Activated naive CD8-positive, alpha-beta T cell treated with anti-CD3 and anti-CD28 coated beads, Interleukin-2, amount 10 ng/mL, durations not matched to agents 7 days and 5 days (primary cell): ENCODE results near the gene POLR3C. TPM values are rescaled to one million over a fixed set of nuclear protein-coding genes. Genes with fewer than 3 reads are reported as not detected.
"Not testable (repeated sequence)": the region's sequence is repeated elsewhere in the genome, so short reads cannot be mapped to it uniquely, and the experiment has no call there.

Experiments
- ATAC-seq: fragments of 150-1000 bp; cut with Tn5 transposase; one replicate; pipeline ENCODE4 v1.10.0; 2021; ENCODE audit warnings: low read depth, moderate library complexity
- POLR2A ChIA-PET: fragments of 350-600 bp; sonication (Branson Sonifier 250); formaldehyde crosslinking; loops from one replicate; lab custom pipeline; 2021; ENCODE audit warnings: antibody characterized with exemption; lab: Charles Lee
- DNase-seq: peaks from one replicate; pipeline ENCODE4 v3.0.0; 2021
- H3K27ac Mint-ChIP-seq: one replicate; pipeline ENCODE4 v1.8.0; 2022; ENCODE audit warnings: mild to moderate bottlenecking, mixed read lengths
- H3K27me3 Mint-ChIP-seq: one replicate; pipeline ENCODE4 v1.8.0; 2022; ENCODE audit warnings: mild to moderate bottlenecking, moderate library complexity, mixed read lengths
- H3K36me3 Mint-ChIP-seq: one replicate; pipeline ENCODE4 v1.8.0; 2021; ENCODE audit warnings: mild to moderate bottlenecking, mixed read lengths
- H3K4me1 Mint-ChIP-seq: one replicate; pipeline ENCODE4 v1.8.0; 2021; ENCODE audit warnings: mixed read lengths
- H3K4me3 Mint-ChIP-seq: one replicate; pipeline ENCODE4 v1.8.0; 2022; ENCODE audit warnings: mild to moderate bottlenecking, moderate library complexity, mixed read lengths
- H3K9me3 Mint-ChIP-seq: one replicate; pipeline ENCODE4 v1.8.0; 2021; ENCODE audit warnings: mixed read lengths
- total RNA-seq, 2 experiments: library from RNA; stranded (reverse); gene quantifications; one replicate each; pipeline ENCODE4 v1.2.3, GENCODE V29; 2021

POLR3C gene
- total RNA-seq, 2 experiments from 2014 or later, result 34.6 to 35.1 TPM

DNA sequence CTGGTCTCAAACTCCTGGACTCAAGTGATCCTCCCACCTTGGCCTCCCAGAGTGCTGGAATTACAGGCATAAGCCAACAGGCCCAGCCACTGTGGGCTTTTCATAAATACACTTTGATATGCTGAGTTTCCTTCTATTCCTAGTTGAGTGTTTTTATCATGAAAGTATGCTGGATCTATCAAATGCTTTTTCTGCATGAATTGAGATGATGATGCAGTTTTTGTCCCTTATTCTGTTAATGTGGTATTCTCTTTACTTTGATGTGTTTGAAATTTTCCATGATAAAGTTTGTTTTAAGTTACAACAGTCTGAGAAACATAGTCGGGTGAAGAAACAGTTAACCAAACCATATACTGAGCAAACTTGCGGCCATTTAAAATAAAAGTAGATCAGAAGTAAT, 24.2 kb upstream of the POLR3C start:
- Mint-ChIP-seq H3K27me3 (no peaks in the 10 kb centered on the region), H3K4me3 (no peak overlapping the region), H3K36me3 (peaks cover 51% of the 10 kb centered on the region), H3K4me1 (peaks cover 21% of the 10 kb centered on the region), H3K9me3 (peaks cover 21% of the 10 kb centered on the region), H3K27ac (no peak overlapping the region)
- POLR2A ChIA-PET, result no interaction called here
- ATAC-seq (no peak), DNase-seq (no peak)

GRCh38 chr1:145804235-145805045, 19.6 kb upstream of the POLR3C start:
- H3K9me3 Mint-ChIP-seq, result peaks cover 2% of the 10 kb centered on the region
- DNase-seq, result no peak
- peaks cover 16% of the 10 kb centered on the region for H3K4me1 Mint-ChIP-seq
- peaks cover 27% of the 10 kb centered on the region for H3K36me3 Mint-ChIP-seq
- H3K4me3 Mint-ChIP-seq, result no peak overlapping the region
- no peak for ATAC-seq
- no peak overlapping the region for H3K27ac Mint-ChIP-seq
- H3K27me3 Mint-ChIP-seq, result no peaks in the 10 kb centered on the region
- POLR2A ChIA-PET, result no interaction called here

DNA sequence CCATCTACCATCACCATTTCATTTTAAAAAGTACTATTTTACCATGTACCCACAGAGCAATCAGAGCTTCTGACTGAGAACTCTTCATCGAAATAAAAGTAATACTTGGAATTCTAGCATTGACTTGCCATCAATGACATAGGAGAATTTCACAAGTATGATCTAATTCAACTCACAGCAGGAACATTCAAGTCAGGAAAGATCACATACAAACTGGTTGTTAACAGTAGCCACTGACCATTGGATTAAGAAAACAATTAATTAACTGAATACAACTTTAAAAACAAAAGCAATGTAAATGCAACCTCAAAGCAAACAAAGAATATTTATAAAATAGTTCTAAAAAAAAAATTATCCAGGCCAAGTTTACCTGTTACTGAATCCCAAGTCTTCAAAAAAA, 18.9 kb upstream of the POLR3C start:
- Mint-ChIP-seq H3K36me3 (peaks cover 21% of the 10 kb centered on the region), H3K27me3 (no peaks in the 10 kb centered on the region), H3K4me1 (peaks cover 16% of the 10 kb centered on the region), H3K27ac (no peak overlapping the region), H3K9me3 (no peaks in the 10 kb centered on the region), H3K4me3 (no peak overlapping the region)
- no peak for ATAC-seq
- POLR2A ChIA-PET, result no interaction called here
- no peak for DNase-seq

DNA sequence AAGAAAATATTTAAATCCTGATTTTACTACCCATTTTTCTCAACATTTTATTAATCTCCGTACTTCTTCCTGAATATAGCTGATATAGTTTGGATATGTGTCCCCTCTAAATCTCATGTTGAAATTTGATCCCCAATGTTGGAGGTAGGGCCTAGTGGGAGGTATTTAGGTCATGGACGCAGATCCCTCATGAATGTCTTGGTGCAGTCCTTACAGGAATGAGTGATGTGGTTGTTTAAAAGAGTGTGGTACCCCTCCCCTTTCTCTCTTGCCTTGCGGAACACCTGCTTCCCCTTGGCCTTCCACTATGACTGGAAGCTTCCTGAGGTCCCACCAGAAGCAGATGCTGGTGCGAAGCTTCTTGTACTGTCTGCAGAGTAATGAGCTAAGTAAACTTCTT, 17.6 kb upstream of the POLR3C start:
- no peak for ATAC-seq
- Mint-ChIP-seq H3K36me3 (peaks cover 16% of the 10 kb centered on the region), H3K27me3 (no peaks in the 10 kb centered on the region), H3K27ac (no peak overlapping the region), H3K9me3 (no peaks in the 10 kb centered on the region), H3K4me1 (peaks cover 12% of the 10 kb centered on the region), H3K4me3 (no peak overlapping the region)
- POLR2A ChIA-PET, result no interaction called here
- DNase-seq, result no peak

DNA sequence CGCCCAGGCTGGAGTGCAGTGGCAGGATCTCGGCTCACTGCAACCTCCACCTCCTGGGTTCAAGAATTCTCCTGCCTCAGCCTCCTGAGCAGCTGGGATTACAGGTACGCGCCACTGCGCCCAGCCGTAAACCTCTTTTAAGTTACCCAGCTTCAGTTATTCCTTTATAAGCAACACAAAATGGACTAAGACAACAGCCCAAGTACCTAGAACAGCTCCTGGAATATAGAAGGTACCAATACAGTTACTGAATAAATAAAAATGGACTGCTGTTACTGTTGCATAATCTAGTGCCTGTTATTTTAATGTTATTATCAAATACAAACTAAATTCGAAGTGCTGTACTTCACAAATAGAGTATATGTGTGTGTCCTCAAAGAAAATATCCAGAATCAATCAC, 17.2 kb upstream of the POLR3C start:
- no peaks in the 10 kb centered on the region for H3K27me3 Mint-ChIP-seq
- no peak overlapping the region for H3K4me3 Mint-ChIP-seq
- no peaks in the 10 kb centered on the region for H3K9me3 Mint-ChIP-seq
- peaks cover 14% of the 10 kb centered on the region for H3K36me3 Mint-ChIP-seq
- POLR2A ChIA-PET, result no interaction called here
- ATAC-seq, result no peak
- DNase-seq, result no peak
- peaks cover 10% of the 10 kb centered on the region for H3K4me1 Mint-ChIP-seq
- no peak overlapping the region for H3K27ac Mint-ChIP-seq

GRCh38 chr1:145812977-145813810, 10.8 kb upstream of the POLR3C start:
- H3K4me1 Mint-ChIP-seq, DNase-seq, H3K36me3 Mint-ChIP-seq, H3K4me3 Mint-ChIP-seq, H3K9me3 Mint-ChIP-seq, ATAC-seq, H3K27ac Mint-ChIP-seq, POLR2A ChIA-PET, H3K27me3 Mint-ChIP-seq: not testable (repeated sequence)

DNA sequence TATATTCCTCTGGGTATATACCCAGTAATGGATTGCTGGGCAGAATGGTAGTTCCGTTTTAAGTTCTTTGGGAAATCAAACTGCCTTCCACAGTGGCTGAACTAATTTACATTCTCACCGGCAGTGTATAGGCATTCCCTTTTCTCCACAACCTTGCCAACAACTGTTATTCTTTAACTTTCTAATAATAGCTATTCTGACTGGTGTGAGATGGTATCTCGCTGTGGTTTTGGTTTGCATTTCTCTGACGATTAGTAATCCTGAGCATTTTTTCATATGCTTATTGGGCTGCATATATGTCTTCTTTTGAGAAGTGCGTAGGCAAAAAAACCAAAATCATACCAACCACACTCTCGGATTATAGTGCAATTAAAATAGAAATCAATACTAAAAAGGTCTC, 5.9 kb upstream of the POLR3C start:
- ATAC-seq, H3K27me3 Mint-ChIP-seq, POLR2A ChIA-PET, H3K36me3 Mint-ChIP-seq, H3K4me3 Mint-ChIP-seq, H3K27ac Mint-ChIP-seq, H3K9me3 Mint-ChIP-seq, H3K4me1 Mint-ChIP-seq, DNase-seq: not testable (repeated sequence)

DNA sequence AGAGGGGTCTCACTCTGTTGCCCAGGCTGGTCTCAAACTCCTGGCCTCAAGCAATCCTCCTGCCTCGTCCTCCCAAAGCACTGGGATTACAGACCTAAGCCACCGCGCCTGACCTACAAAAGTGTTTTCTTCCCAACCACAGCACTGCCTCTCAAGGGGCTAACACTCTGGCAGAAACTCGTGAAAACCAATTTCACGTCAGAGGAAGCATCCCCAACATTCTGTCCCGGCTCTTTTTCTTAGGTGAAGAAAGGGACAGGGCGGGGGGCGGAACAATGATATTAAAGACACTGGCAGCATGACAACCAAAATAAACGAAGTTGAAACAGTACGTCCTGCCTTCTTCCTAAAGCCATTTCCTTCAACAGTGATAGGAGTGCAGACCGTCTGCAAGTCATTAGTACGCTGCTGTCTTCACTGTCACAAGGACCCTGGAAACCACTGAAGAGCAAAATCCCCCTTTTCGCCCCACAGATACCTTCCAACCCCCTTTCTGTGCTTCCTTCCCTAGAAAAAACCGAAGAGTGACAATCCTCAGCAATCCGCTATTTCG, 1.1 kb upstream of the POLR3C start:
- DNase-seq, H3K27me3 Mint-ChIP-seq, ATAC-seq, H3K9me3 Mint-ChIP-seq, H3K27ac Mint-ChIP-seq: not testable (repeated sequence)
- H3K4me1 Mint-ChIP-seq, result peaks cover 21% of the 10 kb centered on the region
- peak overlapping the region; percentile 19 for H3K4me3 Mint-ChIP-seq
- H3K36me3 Mint-ChIP-seq, result peaks cover 16% of the 10 kb centered on the region
- POLR2A ChIA-PET, result interaction anchor here (1.0 kb wide), 1 partner anchor 37 kb away, joined by 6 read pairs; the partner anchor contains the start of gene PIAS3

DNA sequence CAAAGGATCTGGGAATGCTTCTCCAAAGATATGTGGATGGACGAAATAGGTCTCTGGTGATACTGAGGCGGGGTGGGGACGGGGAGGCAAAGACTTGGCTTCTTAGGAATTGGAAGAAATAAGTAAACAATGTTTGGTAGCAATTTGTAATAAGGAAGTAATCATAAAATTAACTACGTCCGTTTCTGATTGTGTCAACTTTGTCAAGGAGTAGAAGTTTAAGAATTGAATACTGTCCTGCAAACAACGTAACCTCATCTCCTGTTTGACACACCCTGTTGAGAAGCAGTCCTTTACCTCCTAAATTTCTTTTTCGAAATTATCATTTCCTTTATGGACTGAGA, 471 bp downstream of the POLR3C start:
- Mint-ChIP-seq H3K4me3 (peak overlapping the region; percentile 86), H3K9me3 (no peaks in the 10 kb centered on the region), H3K4me1 (peaks cover 24% of the 10 kb centered on the region), H3K36me3 (peaks cover 25% of the 10 kb centered on the region), H3K27me3 (no peaks in the 10 kb centered on the region), H3K27ac (peak overlapping the region; percentile 92)
- ATAC-seq (no peak), DNase-seq (no peak)
- POLR2A ChIA-PET, result interaction anchor here (0.9 to 3.6 kb wide), 7 partner anchors 21 to 213 kb away, joined by 3 to 18 read pairs (median 4); partner anchors contain the start of genes ANKRD34A, NUDT17, PIAS3 and POLR3GL

- H3K4me3 Mint-ChIP-seq, result peak overlapping the region; percentile 64
Observed at GRCh38 chr1:145826030-145826429, 2.0 kb downstream of the POLR3C start.

GRCh38 chr1:145827966-145828365, 4.0 kb downstream of the POLR3C start:
- H3K27ac Mint-ChIP-seq, result peak overlapping the region; percentile 40
- no peaks in the 10 kb centered on the region for H3K9me3 Mint-ChIP-seq
- H3K27me3 Mint-ChIP-seq, result no peaks in the 10 kb centered on the region
- H3K4me1 Mint-ChIP-seq, result peaks cover 22% of the 10 kb centered on the region
- ATAC-seq (no peak), DNase-seq (no peak)
- peaks cover 42% of the 10 kb centered on the region for H3K36me3 Mint-ChIP-seq
- no peak overlapping the region for H3K4me3 Mint-ChIP-seq
- POLR2A ChIA-PET, result interaction anchor here (0.6 to 1.5 kb wide), 2 partner anchors 17 to 135 kb away, joined by 3 to 6 read pairs; no protein-coding TSS in a partner anchor

More at GRCh38 chr1:145826030-145826429, 2.0 kb downstream of the POLR3C start:
- POLR2A ChIA-PET, result interaction anchor here (1.0 to 3.6 kb wide), 3 partner anchors 8 to 33 kb away, joined by 3 to 18 read pairs (median 4); partner anchors contain the start of genes NUDT17 and PIAS3
- no peak for ATAC-seq
- H3K4me1 Mint-ChIP-seq, result peaks cover 24% of the 10 kb centered on the region
- H3K27ac Mint-ChIP-seq, result peak overlapping the region; percentile 38
- no peaks in the 10 kb centered on the region for H3K9me3 Mint-ChIP-seq
- peaks cover 33% of the 10 kb centered on the region for H3K36me3 Mint-ChIP-seq
- H3K27me3 Mint-ChIP-seq, result no peaks in the 10 kb centered on the region
- DNase-seq, result no peak

DNA sequence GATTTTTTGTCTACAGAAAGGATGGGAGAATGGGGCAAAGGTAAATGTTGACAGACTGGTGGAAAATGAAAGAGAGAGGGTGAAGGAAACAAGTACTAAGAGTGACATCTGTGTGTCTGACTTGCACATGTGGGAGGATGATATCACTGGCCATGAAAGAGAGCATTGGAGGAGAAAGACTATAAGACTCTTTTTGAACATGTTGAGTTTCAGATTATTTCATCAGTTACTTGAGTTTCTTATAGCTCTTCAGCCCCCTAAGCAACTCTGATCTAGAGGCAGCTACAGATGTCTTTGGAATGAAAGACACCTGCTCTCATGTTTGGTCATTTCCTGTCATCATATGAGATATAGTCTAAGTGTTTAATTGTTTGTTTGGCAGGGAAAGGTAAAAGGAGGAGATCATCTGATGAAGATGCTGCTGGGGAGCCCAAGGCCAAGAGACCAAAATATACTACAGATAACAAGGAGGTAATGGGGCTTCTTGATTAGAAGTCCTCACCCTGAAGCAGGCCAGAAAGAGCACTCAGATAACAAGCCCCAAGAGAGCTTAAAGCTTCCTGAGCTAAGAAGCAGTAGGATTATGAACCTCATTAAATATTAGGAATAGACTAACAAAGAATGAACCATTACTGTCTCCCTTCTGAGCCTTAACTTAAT, 4.5 kb downstream of the POLR3C start:
- Mint-ChIP-seq H3K9me3 (no peaks in the 10 kb centered on the region), H3K4me1 (peaks cover 25% of the 10 kb centered on the region), H3K36me3 (peaks cover 47% of the 10 kb centered on the region), H3K27ac (peak overlapping the region; percentile 9), H3K27me3 (no peaks in the 10 kb centered on the region), H3K4me3 (no peak overlapping the region)
- POLR2A ChIA-PET, result interaction anchor here (1.5 kb wide), 1 partner anchor 16 kb away, joined by 6 read pairs; no protein-coding TSS in a partner anchor
- DNase-seq (no peak), ATAC-seq (no peak)

DNA sequence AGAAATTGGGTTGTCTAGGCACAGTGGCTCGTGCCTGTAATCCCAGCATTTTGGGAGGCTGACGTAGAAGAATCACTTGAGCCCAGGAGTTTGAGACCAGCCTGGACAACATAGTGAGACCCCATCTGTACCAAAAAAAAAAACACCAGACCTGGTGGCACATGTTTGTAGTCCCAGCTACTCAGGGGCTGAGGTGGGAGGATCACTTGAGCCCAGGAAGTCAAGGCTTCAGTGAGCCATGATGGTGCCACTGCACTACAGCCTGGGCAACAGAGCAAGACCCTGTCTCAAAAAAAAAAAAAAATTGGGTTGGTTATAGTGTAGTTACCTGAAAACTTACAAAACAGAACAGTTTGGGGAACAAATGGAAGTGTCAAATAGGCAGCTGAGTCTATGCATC, 6.8 kb downstream of the POLR3C start:
- H3K4me3 Mint-ChIP-seq, H3K9me3 Mint-ChIP-seq, H3K27me3 Mint-ChIP-seq, H3K27ac Mint-ChIP-seq, ATAC-seq, DNase-seq: not testable (repeated sequence)
- H3K36me3 Mint-ChIP-seq, result peaks cover 47% of the 10 kb centered on the region
- POLR2A ChIA-PET, result interaction anchor here (0.7 kb wide), 1 partner anchor 23 kb away, joined by 4 read pairs; no protein-coding TSS in a partner anchor
- peaks cover 17% of the 10 kb centered on the region for H3K4me1 Mint-ChIP-seq
